Caco-2 (cell line): ENCODE results near the gene KDM5C. TPM values are rescaled to one million over a fixed set of nuclear protein-coding genes. Genes with fewer than 3 reads are reported as not detected.
"Not testable (repeated sequence)": the region's sequence is repeated elsewhere in the genome, so short reads cannot be mapped to it uniquely, and the experiment has no call there.

Source experiments
- BruUV-seq: library from RNA; stranded (reverse); fragments of 400-500 nt; replicated peaks from 2 replicates; lab custom pipeline; 2021; lab: Mats Ljungman, UMichigan
- CTCF ChIA-PET: fragments of 300-600 bp; sonication (Branson Sonifier 250); formaldehyde crosslinking; loops from one replicate; lab custom pipeline; 2022; ENCODE audit warnings: antibody characterized with exemption; lab: Charles Lee
- POLR2A ChIA-PET: fragments of 300-600 bp; sonication (Branson Sonifier 250); formaldehyde crosslinking; loops from one replicate; lab custom pipeline; 2022; ENCODE audit warnings: antibody characterized with exemption; lab: Charles Lee
- DNase-seq, 2 experiments: peaks; one replicate each; pipeline versions ENCODE4 v3.0.0 to v3.0.0-alpha.2; 2020 to 2022
- H3K27me3 ChIP-seq: replicated peaks from 2 replicates; pipeline ENCODE4 v1.6.0; 2011; ENCODE audit warnings: low read length; ENCODE audit not compliant: control insufficient read depth, insufficient read depth
- H3K36me3 ChIP-seq: 2 replicates; pipeline ENCODE4 v1.5.1; 2011; ENCODE audit warnings: low read length; ENCODE audit not compliant: control insufficient read depth, insufficient read depth
- H3K4me1 ChIP-seq: fragments of 250-450 bp; sonication (Bioruptor Pico); 2 replicates; pipeline ENCODE4 v1.5.1; 2020; ENCODE audit warnings: mild to moderate bottlenecking
- H3K4me3 ChIP-seq: 2 replicates; pipeline ENCODE4 v1.5.1; 2011; ENCODE audit warnings: low read depth, mild to moderate bottlenecking, control low read depth, low read length
- H3K9me3 ChIP-seq: fragments of 250-450 bp; sonication (Bioruptor Pico); 2 replicates; pipeline ENCODE4 v1.5.1; 2020; ENCODE audit warnings: mild to moderate bottlenecking, moderate library complexity
- H3K27ac Mint-ChIP-seq: one replicate; pipeline ENCODE4 v1.8.0; 2022; ENCODE audit warnings: mixed read lengths; ENCODE audit not compliant: unreplicated experiment
- H3K27me3 Mint-ChIP-seq: one replicate; pipeline ENCODE4 v1.8.0; 2022; ENCODE audit warnings: mixed read lengths; ENCODE audit not compliant: insufficient read depth, unreplicated experiment
- H3K36me3 Mint-ChIP-seq: one replicate; pipeline ENCODE4 v1.8.0; 2022; ENCODE audit warnings: mild to moderate bottlenecking, mixed read lengths; ENCODE audit not compliant: insufficient read depth, unreplicated experiment
- H3K4me1 Mint-ChIP-seq: one replicate; pipeline ENCODE4 v1.8.0; 2022; ENCODE audit warnings: low read depth, mixed read lengths; ENCODE audit not compliant: unreplicated experiment
- H3K4me3 Mint-ChIP-seq: one replicate; pipeline ENCODE4 v1.8.0; 2022; ENCODE audit warnings: mild to moderate bottlenecking, moderate library complexity, mixed read lengths; ENCODE audit not compliant: unreplicated experiment
- H3K9me3 Mint-ChIP-seq: one replicate; pipeline ENCODE4 v1.8.0; 2022; ENCODE audit warnings: mixed read lengths; ENCODE audit not compliant: unreplicated experiment
- intact Hi-C: fragments of 100-400 bp; cut with micrococcal nuclease; formaldehyde crosslinking; loops from one replicate; pipeline ENCODE4 v1.10.0; 2022; ENCODE audit not compliant: unreplicated experiment
- total RNA-seq: library from RNA; stranded (reverse); gene quantifications from 2 replicates; pipeline ENCODE4 v1.2.3, GENCODE V29; 2022
- TF ChIP-seq, protein P1 (sequence below), 2 experiments: fragments of 200-600 bp in 1 of 2; IDR thresholded peaks; 1 replicate in 1 of 2; 2 replicates in 1 of 2; pipeline versions ENCODE4 v1.5.1 to v1.8.0; 2011 to 2022; ENCODE audit warnings: antibody characterized with exemption in 1 of 2, control low read depth in 1 of 2, inconsistent platforms in 1 of 2, low read depth in 1 of 2, low read length in 1 of 2, mild to moderate bottlenecking in 1 of 2, moderate library complexity in 1 of 2; ENCODE audit not compliant: insufficient read depth in 1 of 2, severe bottlenecking in 1 of 2, unreplicated experiment in 1 of 2

Gene KDM5C
- total RNA-seq, 1 experiment from 2014 or later: 84.5 TPM

DNA sequence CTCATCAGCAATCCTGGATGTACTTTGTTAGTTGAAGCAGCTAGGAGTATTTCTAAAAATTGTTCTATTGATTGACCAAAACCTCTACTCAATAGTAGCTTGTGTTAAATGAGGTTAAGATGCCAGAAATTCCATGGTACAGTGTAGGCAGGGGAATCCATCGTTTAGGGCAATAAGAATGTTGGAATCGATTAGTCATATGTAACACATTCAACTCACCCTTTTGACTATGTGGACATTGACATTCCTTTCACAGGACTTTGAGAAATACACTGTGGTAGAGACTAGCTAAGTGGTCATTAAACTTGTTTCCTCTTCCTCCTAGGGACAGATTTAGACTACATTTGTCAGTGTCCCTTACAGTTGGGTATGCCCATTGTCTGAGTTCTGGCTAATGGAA, 40.2 kb downstream of the KDM5C start:
- intact Hi-C loops: no loop called here
- Histone ChIP-seq H3K27me3 (no peaks in the 10 kb centered on the region), H3K36me3 (no peaks in the 10 kb centered on the region), H3K4me3 (no peak overlapping the region), H3K4me1 (no peaks in the 10 kb centered on the region), H3K9me3 (no peaks in the 10 kb centered on the region)
- Mint-ChIP-seq H3K4me3 (no peak overlapping the region), H3K36me3 (peaks cover 9% of the 10 kb centered on the region), H3K4me1 (no peaks in the 10 kb centered on the region), H3K9me3 (no peaks in the 10 kb centered on the region), H3K27ac (no peak overlapping the region), H3K27me3 (no peaks in the 10 kb centered on the region)
- CTCF ChIA-PET: no interaction called here
- no peak for DNase-seq
- TF ChIP-seq, protein P1, sequence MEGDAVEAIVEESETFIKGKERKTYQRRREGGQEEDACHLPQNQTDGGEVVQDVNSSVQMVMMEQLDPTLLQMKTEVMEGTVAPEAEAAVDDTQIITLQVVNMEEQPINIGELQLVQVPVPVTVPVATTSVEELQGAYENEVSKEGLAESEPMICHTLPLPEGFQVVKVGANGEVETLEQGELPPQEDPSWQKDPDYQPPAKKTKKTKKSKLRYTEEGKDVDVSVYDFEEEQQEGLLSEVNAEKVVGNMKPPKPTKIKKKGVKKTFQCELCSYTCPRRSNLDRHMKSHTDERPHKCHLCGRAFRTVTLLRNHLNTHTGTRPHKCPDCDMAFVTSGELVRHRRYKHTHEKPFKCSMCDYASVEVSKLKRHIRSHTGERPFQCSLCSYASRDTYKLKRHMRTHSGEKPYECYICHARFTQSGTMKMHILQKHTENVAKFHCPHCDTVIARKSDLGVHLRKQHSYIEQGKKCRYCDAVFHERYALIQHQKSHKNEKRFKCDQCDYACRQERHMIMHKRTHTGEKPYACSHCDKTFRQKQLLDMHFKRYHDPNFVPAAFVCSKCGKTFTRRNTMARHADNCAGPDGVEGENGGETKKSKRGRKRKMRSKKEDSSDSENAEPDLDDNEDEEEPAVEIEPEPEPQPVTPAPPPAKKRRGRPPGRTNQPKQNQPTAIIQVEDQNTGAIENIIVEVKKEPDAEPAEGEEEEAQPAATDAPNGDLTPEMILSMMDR (IDR thresholded peaks at IDR 0.05; ENCODE audit: insufficient read depth in 1 of 2, low read depth in 1 of 2, low read length in 1 of 2, severe bottlenecking in 1 of 2, unreplicated experiment in 1 of 2): no peak
- BruUV-seq: no TSS peak
- POLR2A ChIA-PET: no interaction called here

DNA sequence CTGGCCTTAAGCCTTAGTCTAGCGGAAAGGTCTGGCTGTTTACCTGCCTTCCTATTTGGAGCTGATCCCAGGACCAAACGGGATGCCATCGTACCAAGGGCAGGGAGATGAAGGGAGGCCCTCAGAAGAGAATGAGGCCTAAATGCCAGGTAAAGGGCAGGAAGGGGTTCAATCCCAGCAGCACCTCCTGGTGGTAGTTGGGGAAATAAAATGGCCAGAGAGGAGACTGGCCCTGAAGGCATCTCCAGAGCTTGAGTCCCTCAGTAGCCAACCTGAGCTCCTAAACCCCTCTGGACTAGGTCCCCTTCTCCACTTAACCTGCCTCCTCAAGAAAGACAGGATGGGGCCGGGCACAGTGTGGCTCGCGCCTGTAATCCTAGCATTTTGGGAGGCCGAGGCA, 53.7 kb downstream of the KDM5C start:
- Histone ChIP-seq H3K36me3 (no peaks in the 10 kb centered on the region), H3K27me3 (no peaks in the 10 kb centered on the region), H3K4me3 (no peak overlapping the region), H3K9me3 (no peaks in the 10 kb centered on the region), H3K4me1 (no peaks in the 10 kb centered on the region)
- Mint-ChIP-seq H3K9me3 (peaks cover 7% of the 10 kb centered on the region), H3K27me3 (no peaks in the 10 kb centered on the region), H3K4me1 (no peaks in the 10 kb centered on the region), H3K36me3 (no peaks in the 10 kb centered on the region), H3K27ac (no peak overlapping the region), H3K4me3 (no peak overlapping the region)
- intact Hi-C loops: no loop called here
- no peak for DNase-seq
- TF ChIP-seq, protein P1 (IDR thresholded peaks at IDR 0.05; ENCODE audit: insufficient read depth in 1 of 2, low read depth in 1 of 2, low read length in 1 of 2, severe bottlenecking in 1 of 2, unreplicated experiment in 1 of 2): no peak
- ChIA-PET POLR2A (interaction anchor here (0.6 kb wide), 1 partner anchor 18 kb away, joined by 12 read pairs; no protein-coding TSS in a partner anchor), CTCF (interaction anchor here (0.6 kb wide), 1 partner anchor 847 kb away, joined by 6 read pairs; no protein-coding TSS in a partner anchor)
- BruUV-seq: no TSS peak

DNA sequence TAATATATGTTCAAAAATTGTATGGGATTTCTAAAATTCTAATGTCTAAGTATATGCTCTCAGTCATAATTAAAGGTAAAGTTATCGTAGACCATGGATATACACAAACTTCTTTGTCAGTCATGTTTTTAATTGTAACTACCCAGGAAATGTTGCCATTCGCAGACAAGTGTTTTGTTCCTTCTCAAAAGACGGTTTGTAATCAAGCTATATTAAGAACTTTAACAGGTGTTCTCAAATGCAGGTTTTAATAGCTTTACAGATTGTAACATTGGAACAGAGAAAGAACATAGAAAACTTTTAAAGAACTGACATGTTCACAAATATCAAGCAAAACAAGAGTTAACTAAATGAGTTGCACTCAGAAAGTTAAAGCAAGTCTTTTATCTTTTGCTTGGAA, 58.9 kb downstream of the KDM5C start:
- ChIA-PET CTCF (no interaction called here), POLR2A (no interaction called here)
- Mint-ChIP-seq H3K36me3 (no peaks in the 10 kb centered on the region), H3K9me3 (no peaks in the 10 kb centered on the region), H3K4me1 (no peaks in the 10 kb centered on the region), H3K4me3 (no peak overlapping the region), H3K27me3 (no peaks in the 10 kb centered on the region), H3K27ac (no peak overlapping the region)
- no TSS peak for BruUV-seq
- H3K27me3 ChIP-seq: no peaks in the 10 kb centered on the region
- TF ChIP-seq, protein P1 (IDR thresholded peaks at IDR 0.05; ENCODE audit: insufficient read depth in 1 of 2, low read depth in 1 of 2, low read length in 1 of 2, severe bottlenecking in 1 of 2, unreplicated experiment in 1 of 2): no peak
- no peaks in the 10 kb centered on the region for H3K4me1 ChIP-seq
- H3K36me3 ChIP-seq: no peaks in the 10 kb centered on the region
- intact Hi-C loops: no loop called here
- no peak for DNase-seq
- no peaks in the 10 kb centered on the region for H3K9me3 ChIP-seq
- H3K4me3 ChIP-seq: no peak overlapping the region

DNA sequence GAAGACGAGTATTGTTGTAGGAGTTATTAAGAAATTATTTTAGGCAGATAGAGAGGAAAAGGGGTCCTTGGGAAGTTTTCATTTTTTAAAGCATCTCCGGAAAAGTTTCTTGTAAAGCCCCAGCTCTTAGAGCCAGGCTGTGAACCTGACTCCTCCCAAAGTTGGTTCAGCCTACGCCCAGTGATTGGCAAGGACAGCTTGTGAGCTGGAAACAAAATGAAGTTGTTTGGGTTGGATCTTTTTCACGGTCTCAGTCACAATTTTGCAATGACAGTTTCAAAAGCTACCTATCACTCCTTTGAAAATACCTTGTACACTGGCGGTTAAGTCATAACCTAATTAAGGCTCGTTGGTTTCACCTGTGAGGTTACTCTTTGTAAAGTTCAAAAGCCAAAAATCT, 60.4 kb downstream of the KDM5C start:
- DNase-seq, H3K36me3 ChIP-seq, intact Hi-C loops, H3K4me3 ChIP-seq, BruUV-seq, H3K4me1 Mint-ChIP-seq, POLR2A ChIA-PET, H3K27ac Mint-ChIP-seq, H3K9me3 Mint-ChIP-seq, H3K27me3 Mint-ChIP-seq, CTCF ChIA-PET, H3K4me1 ChIP-seq, H3K9me3 ChIP-seq, H3K36me3 Mint-ChIP-seq, H3K4me3 Mint-ChIP-seq, H3K27me3 ChIP-seq: not testable (repeated sequence)
